Ishikawa (cell line): ENCODE measurements around the gene NF2.
A peak's percentile ranks its signal among the peaks of the same experiment; 100 is the strongest.

Experiments
- CEBPB ChIP-seq: IDR thresholded peaks from 2 replicates; pipeline ENCODE4 v1.6.1; 2012
- CREB1 ChIP-seq: IDR thresholded peaks from 2 replicates; pipeline ENCODE4 v1.6.1; 2012; ENCODE audit warnings: low read depth
- EGR1 ChIP-seq: IDR thresholded peaks from 2 replicates; pipeline ENCODE4 v1.6.1; 2012
- EP300 ChIP-seq: IDR thresholded peaks from 2 replicates; pipeline ENCODE4 v1.6.1; 2012; ENCODE audit warnings: borderline replicate concordance
- FOXM1 ChIP-seq: IDR thresholded peaks from 2 replicates; pipeline ENCODE4 v1.6.1; 2012; ENCODE audit warnings: low read depth, borderline replicate concordance
- NFIC ChIP-seq: IDR thresholded peaks from 2 replicates; pipeline ENCODE4 v1.6.1; 2012
- RAD21 ChIP-seq: IDR thresholded peaks from 2 replicates; pipeline ENCODE4 v1.6.1; 2012; ENCODE audit warnings: low read depth
- REST ChIP-seq: IDR thresholded peaks from 2 replicates; pipeline ENCODE4 v1.6.1; 2012; ENCODE audit warnings: low read depth, mild to moderate bottlenecking
- TAF1 ChIP-seq: IDR thresholded peaks from 2 replicates; pipeline ENCODE4 v1.6.1; 2012; ENCODE audit warnings: low read depth, mild to moderate bottlenecking
- TCF12 ChIP-seq: IDR thresholded peaks from 2 replicates; pipeline ENCODE4 v1.6.1; 2012; ENCODE audit warnings: low read depth
- TEAD4 ChIP-seq: IDR thresholded peaks from 2 replicates; pipeline ENCODE4 v1.6.1; 2012
- USF1 ChIP-seq: IDR thresholded peaks from 2 replicates; pipeline ENCODE4 v1.6.1; 2012
- YY1 ChIP-seq: IDR thresholded peaks from 2 replicates; pipeline ENCODE4 v1.6.1; 2012; ENCODE audit warnings: low read depth
- ZBTB7A ChIP-seq: IDR thresholded peaks from 2 replicates; pipeline ENCODE4 v1.6.1; 2012; ENCODE audit warnings: low read depth
- TF ChIP-seq, protein P1 (sequence below): IDR thresholded peaks from 2 replicates; pipeline ENCODE4 v1.6.1; 2012

NF2 gene

DNA sequence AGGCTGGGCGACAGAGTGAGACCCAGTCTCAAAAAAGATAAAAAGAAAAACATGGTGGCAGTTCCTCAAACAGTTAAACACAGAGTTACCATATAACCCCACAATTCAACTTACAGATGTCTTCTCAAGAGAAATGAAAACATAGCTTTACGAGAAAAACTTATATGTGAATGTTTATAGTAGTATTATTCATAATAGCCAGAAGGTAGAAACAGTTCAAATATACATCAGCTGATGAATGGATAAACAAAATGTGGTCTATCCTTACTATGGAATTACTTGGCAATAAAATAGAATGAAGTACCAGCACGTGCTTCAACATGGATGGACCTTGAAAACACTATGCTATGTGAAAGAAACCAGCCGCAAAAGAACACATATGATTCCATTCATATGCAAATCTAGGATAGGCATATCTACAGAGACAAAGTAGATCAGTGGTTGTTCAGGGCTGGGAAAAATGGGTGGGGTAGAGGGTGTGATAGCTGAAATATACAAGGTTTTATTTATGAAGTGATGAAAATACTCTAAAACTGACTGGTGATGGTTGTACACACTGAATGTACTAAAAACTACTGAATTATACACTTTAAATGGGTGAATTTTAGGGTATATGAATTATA, 12.4 kb downstream of the NF2 start:
- TF ChIP-seq, protein P1, sequence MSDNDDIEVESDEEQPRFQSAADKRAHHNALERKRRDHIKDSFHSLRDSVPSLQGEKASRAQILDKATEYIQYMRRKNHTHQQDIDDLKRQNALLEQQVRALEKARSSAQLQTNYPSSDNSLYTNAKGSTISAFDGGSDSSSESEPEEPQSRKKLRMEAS = no peak
- TF ChIP-seq EGR1 (no peak), FOXM1 (no peak), USF1 (no peak), CREB1 (no peak), TEAD4 (no peak), NFIC (no peak), ZBTB7A (no peak), YY1 (no peak), TAF1 (no peak), CEBPB (no peak), REST (no peak), EP300 (no peak), RAD21 (no peak), TCF12 (no peak)

- TF ChIP-seq NFIC = peak; percentile 78
- TF ChIP-seq CREB1 = no peak
- no peak for TF ChIP-seq EGR1
- TF ChIP-seq TCF12 = peak; percentile 92
- no peak for TF ChIP-seq TAF1
- TF ChIP-seq YY1 = no peak; the same call in 1 of the 2 replicates
- 0 out of 2 replicates have a peak, but pooled peaks have one; percentile 2 for TF ChIP-seq RAD21
- no peak for TF ChIP-seq ZBTB7A
- TF ChIP-seq USF1 = no peak
- no peak for TF ChIP-seq REST
- TF ChIP-seq CEBPB = peak; percentile 75
- peak; percentile 82 for TF ChIP-seq FOXM1
- TF ChIP-seq, protein P1 = peak; percentile 68; the same call in 1 of the 2 replicates
- peak; percentile 88 for TF ChIP-seq TEAD4
- TF ChIP-seq EP300 = peak; percentile 93
These were observed 14.6 kb downstream of the NF2 start for GRCh38 chr22:29617922-29618629.

DNA sequence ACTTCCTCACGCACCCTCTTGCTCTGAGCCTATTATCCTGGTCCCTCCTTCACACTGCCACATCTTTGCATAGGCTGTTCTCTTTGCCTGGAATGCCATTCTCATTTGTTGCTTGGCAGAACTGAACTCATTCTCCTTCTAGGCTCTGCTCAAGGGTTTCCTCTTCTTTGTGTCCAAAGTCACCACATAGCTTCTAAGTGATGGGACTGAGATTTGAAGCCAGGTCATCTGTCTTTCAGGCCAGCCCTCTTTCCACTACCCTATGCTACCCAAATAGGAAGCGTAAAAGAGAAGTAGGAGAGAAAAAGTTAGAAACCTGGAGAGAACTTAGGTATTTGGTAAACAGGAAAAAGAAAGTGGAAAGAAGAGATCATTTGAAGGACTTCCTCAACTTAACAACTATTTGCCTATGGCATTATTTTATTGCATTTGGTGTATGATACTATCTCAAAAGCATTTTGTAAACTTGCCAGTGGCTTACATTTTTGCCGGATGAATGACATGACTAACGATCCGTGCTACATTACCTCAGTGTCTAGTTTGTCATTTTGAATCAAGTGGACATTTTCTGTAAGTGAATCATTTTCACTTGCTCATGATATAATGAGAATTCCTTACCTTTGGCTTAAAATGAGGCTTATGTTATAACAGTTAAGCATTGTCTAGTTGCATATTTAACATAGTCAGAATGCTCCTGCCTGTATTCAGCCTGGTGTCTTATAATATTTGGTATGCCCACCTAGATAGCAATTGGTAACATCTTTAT, 18.5 kb downstream of the NF2 start:
- no peak for TF ChIP-seq RAD21
- TF ChIP-seq, protein P1 = no peak; the same call in 1 of the 2 replicates
- TF ChIP-seq NFIC = peak; percentile 96
- no peak for TF ChIP-seq USF1
- no peak for TF ChIP-seq EGR1
- TF ChIP-seq FOXM1 = peak; percentile 95
- TF ChIP-seq EP300 = peak; percentile 98
- no peak for TF ChIP-seq CREB1
- no peak for TF ChIP-seq REST
- TF ChIP-seq YY1 = no peak
- peak; percentile 98 for TF ChIP-seq TCF12
- peak; percentile 98 for TF ChIP-seq TEAD4
- peak; percentile 64 for TF ChIP-seq CEBPB
- TF ChIP-seq TAF1 = no peak
- TF ChIP-seq ZBTB7A = no peak
